GM18505 (cell line): ENCODE results near the gene C16orf82.
A peak's percentile ranks its signal among the peaks of the same experiment; 100 is the strongest.

ENCODE experiments used
- ATAC-seq: cut with Tn5 transposase; IDR thresholded peaks from one replicate; pipeline ENCODE4 v1.9.1; 2021; ENCODE audit not compliant: unreplicated experiment
- POLR2A ChIP-seq: IDR thresholded peaks from 4 replicates; pipeline ENCODE4 v1.6.1; 2011; ENCODE audit warnings: borderline replicate concordance; ENCODE audit not compliant: insufficient read depth, insufficient read length; ENCODE audit errors: extremely low read depth

The C16orf82 gene

DNA sequence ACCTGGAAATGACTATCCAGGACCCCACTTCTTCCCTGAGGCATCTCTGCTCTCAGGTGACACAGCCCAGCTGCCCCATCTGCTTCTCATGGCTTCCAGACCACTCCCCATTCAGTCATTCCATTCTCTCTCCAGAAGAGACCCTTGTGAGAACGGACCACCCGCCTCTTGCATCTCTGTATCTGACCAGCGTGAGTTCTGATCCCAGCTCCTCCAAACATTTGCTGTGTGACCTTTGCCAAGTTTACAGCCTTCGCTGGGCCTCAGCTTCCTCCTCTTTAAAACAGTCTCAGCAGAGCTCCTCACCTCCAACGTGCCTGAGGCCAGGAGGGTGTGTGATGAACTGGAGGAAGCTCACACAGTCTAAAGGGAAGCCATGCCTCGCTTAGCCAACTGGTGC is 39.6 kb downstream of the C16orf82 start:
- no peak for ATAC-seq
- TF ChIP-seq POLR2A, result no peak

DNA sequence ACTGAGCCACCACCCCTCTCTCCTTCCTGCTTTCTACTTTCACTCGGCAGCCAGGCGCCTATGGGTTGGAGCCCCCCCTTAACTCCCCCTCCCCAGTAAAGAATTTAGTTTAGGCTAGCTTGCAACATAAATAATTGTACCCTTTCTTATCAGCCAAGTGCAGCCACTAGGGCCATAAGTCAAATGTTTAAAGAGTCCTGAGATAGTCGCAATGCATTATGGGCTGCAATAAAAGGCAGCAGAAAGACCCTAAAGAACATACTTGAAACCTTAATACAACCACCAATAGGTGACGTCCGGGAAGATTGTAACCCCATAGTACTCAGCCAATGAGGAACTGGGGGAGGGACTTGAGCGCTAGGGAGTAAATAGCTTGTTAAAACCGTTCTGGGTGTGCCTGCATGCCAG is 40.5 kb downstream of the C16orf82 start:
- no peak for TF ChIP-seq POLR2A
- no peak for ATAC-seq

DNA sequence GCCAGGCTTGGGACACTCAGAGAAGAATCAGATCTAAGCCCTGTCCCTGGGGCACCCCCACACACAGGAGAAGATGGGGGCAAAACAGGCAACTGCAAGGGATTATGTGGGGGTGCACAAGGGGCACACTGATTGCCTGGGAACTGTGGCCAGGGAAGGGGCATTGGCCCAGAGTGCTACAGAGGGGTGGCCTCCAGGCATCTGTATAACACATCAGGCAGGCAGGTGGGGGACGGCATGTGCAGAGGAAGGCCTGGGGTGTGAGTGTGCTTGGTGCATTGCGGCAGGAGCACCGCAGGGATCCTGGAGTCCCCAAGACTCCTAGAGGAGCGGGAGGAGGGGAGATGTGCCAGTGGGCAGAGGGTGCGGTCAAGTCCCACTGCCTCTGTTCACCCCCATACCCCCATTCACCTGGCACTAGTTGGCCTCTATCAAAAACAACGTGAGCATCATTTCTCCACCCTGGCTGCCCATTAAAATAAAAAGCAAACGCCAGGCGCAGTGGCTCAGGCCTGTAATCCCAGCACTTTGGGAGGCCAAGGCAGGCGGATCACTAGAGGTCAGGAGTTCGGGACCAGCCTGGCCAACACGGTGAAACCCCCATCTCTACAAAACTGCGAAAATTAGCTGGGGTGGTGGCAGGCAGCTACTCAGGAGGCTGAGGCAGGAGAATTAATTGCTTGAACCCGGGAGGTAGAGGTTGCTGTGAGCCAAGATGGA is 41.5 kb downstream of the C16orf82 start:
- no peak for ATAC-seq
- TF ChIP-seq POLR2A, result no peak

DNA sequence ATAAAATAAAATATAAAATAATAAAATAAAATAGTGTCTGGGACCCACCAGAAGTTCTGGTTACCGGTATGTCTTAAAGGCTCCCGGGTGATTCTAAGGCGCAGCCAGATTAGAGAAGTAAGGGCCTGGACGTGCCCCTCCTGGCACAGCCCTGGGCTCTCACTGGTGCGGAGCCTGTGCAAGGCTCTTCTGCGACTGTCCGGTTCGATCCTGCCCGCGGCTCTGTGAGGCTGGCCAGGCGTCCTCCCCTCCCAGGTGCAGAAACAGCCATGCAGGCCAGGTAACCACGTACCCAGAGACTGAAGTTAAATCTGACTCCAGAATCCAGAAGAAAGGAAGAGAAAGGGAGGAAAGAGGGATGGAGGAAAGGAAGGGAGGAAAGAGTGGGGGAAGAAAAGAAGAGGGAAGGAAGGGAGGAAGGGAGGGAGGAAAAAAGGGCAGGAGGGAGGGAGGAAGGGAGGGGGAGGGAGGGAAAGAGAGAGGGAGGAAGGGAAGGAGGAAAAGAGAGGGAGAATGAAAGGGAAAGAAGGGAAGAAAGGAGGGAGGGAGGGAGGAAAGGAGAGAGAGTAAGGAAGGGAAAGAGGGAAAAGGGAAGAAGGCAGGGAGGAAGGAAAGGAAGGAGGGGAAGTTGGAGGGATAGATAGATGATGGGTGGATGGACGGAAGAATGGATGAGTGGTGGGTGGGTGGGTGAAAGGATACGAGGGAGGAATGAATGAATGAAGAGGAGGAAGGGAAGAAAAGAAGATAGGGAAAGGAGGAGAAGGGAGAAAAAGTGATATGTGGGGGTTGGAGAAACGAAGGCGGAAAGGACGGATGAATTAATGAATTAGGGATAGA is 42.3 kb downstream of the C16orf82 start:
- no peak for ATAC-seq
- TF ChIP-seq POLR2A, result no peak

DNA sequence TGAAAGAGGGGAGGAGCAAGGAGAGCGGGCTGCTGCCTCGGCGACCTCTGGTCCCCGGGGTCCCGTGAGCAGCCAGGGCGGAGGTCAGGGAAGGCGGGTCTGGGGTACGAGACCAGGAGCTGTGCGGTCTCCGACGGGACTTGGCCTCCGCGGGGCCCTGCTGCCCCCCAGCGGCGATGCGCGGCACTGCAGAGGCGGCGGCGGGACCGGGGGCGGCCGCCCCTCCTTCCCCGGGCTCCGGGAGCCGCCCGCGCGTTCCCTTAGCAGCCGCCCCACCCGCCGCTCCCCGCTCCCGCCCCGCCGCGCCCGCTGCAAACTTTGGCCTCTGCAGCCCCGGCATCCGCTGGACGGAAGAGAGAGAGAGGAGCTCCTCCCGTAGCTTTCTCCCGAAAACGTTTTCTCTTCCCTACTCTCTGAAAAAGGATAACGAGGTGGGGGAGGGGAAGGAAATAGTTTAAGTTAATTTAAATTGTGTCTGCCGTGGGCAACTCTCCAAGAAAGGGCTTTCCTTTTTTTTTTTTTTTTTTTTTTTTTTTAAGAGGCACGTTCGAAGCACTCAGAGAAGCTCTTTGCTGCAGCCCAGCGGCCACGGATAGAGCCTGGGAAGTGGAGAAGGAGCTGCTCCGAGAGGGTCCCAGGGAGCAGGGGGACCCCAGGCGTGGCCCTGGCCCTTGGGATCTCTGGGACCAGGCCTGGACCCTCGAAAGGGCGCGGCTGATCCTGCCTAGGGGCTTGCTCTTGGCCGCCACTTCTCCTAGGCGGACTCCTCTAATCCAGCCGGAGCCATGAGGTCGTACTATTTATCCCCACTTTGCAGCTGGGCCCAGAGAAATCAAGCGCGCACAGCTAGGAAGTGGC is 43.2 kb downstream of the C16orf82 start:
- no peak for TF ChIP-seq POLR2A
- ATAC-seq, result no peak

DNA sequence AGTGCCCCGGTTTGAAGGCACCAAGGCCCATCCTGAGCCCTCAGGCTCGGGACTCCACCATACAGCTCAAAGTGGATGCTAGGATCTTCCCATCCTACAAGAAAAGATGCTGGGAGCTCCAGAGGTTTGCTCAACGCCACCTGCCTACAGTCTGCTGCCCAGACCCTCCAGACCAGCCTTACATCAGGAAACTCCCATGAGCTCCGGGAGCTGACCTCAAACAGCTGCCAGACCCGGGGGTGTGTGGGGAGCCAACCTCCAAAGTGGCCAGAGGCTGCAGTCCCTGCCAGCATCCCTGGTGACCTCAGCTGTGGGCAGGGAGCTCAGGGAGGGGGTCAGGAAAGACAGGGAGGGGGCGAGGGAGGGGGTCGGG is 43.8 kb downstream of the C16orf82 start:
- no peak for TF ChIP-seq POLR2A
- ATAC-seq, result no peak

DNA sequence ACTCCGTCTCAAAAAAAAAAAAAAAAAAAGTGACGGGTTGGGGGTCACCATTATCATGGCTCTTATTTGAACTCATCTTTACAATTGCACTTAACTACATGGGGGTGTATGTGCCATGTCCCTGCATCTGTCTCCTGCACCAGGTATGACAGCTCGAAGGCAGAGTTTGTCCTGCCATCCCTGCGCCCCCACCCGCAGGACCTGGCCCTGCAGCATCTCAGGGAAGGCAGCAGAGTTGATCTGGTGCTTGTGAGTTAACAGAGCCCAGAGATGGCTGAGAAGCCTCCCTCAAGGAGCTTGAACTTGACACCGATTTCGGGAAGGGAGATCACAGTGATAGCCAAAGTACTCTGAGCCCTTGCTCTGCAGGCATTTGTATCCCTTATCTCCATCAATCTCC is 44.8 kb downstream of the C16orf82 start:
- ATAC-seq, result no peak
- no peak for TF ChIP-seq POLR2A

DNA sequence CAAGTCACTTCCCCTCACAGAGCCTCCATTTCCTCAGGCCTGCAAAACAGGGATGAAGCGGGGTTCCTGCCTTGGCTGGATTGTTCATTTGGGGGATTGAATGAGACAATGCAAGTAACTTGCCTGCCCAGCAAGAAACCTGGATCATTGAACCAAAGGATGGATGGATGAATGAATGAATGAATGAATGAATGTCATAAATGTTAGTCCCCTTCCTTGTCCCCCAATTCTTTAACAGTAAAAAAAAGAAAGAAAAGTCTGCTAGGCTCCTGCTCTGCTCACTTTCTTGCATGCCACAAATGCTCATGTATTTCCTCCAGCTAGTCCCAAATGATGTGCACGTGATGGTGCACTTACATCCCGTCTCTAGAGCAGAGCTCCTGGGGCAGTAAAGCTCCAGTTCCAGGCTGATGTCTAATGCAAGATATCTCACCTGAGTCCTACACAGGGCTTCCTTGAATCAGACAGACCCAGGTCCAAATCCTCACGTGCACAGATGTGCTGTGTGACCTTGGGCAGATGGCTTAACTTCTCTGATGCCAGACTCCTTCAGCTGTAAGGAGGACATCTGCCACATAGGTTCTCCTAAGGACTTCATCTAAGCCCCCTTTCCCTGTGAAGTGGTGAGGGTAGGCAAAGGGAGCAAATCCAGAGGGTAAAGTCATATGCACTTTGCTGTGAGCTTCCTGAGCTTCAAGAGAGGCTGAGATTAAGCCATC is 45.5 kb downstream of the C16orf82 start:
- no peak for TF ChIP-seq POLR2A
- ATAC-seq, result no peak

DNA sequence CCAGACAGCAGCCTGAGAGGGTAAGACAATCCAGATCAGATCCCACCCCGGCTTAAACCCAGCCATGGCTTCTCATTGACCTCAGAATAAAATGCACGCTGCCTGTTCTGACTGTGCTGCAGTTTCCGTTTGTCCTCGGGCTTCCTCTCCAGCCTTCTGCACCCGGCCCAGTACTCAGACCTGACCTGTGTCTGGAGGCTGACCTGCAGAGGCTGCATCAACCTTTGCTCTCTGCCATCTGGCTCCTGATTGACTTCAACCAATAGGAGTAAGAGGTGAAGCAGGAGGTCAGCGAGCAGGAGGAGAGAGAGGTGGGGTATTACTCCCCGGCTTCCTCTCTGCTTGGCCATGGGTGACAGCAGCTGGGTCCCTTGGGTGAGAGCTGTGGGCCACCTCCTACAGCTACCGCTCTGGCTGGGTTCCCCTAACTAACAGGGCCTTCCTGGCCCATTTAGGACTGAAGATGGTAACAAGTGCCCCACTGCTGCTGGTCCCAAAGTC is 46.7 kb downstream of the C16orf82 start:
- ATAC-seq, result peak; percentile 79
- TF ChIP-seq POLR2A, result no peak

DNA sequence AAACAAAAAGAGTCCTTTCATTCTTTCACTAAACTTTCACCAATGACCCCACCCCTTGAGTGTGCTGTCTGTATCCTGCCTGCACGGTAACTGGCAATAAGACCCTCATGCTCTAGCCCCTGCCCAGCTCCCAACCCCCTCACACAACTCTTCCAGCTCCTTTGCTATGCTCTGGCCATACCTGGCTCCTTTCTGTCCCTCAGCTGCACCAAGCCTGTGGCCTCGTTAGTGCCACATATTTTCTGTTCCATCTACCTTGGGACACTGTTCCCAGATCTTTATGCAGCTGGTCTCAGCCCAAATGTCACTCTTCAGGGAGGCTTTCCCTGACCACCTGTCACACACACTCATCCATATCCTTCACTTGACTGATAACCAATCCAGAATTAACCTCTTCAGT is 47.3 kb downstream of the C16orf82 start:
- TF ChIP-seq POLR2A, result no peak
- ATAC-seq, result no peak

DNA sequence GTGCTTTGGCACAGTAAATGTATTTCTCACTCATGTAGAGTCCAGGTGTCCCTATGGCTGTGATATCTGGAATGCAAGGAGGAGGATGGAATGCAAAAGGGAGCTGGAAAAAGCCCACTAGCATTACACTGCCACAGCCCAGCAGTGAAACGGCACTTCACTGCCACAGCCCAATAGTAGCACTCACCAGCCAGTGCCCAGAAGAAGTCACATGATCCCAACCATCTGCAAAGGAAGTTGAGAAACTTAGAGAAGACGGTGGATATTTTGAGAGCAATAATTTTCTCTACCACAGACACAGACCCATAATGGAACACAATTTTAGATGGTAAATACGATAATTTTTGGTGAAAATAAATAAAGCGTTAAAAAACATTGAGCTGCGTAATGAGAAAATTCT is 51.8 kb downstream of the C16orf82 start:
- no peak for ATAC-seq
- TF ChIP-seq POLR2A, result no peak
